IMR-90 (cell line): ENCODE data around the gene CHRD. TPM values are rescaled to one million over a fixed set of nuclear protein-coding genes. Genes with fewer than 3 reads are reported as not detected.

Source experiments
- ATAC-seq: fragments of 200-7000 bp; cut with Tn5 transposase; 2 replicates; pipeline ENCODE4 v1.9.1; 2020; ENCODE audit warnings: low read depth, mild to moderate bottlenecking, moderate library complexity
- BruUV-seq: library from RNA; stranded (reverse); fragments of 400-500 nt; replicated peaks from 2 replicates; lab custom pipeline; 2021; lab: Mats Ljungman, UMichigan
- CTCF ChIA-PET: fragments of 300-600 bp; formaldehyde crosslinking; extraction: SDS; loops from one replicate; lab custom pipeline; 2021; ENCODE audit warnings: antibody characterized with exemption; lab: Yijun Ruan, JAX
- POLR2A ChIA-PET: fragments of 300-600 bp; sonication (Branson Sonifier 250); formaldehyde crosslinking; loops from one replicate; lab custom pipeline; 2022; ENCODE audit warnings: antibody characterized with exemption; ENCODE audit not compliant: unreplicated experiment; lab: Charles Lee
- DNase-seq: peaks from one replicate; pipeline ENCODE4 v3.0.0; 2013
- H2AFZ ChIP-seq: replicated peaks from 2 replicates; pipeline ENCODE3; 2013; ENCODE audit warnings: low read length, mild to moderate bottlenecking; ENCODE audit not compliant: poor library complexity
- H2AK5ac ChIP-seq: 2 replicates; pipeline ENCODE4 v1.6.1; 2013; ENCODE audit warnings: low read depth, low read length, inconsistent platforms
- H2AK9ac ChIP-seq: replicated peaks from 2 replicates; pipeline ENCODE3; 2013; ENCODE audit warnings: mild to moderate bottlenecking, low read depth, low read length, moderate library complexity; ENCODE audit not compliant: poor library complexity
- H2BK120ac ChIP-seq: 2 replicates; pipeline ENCODE4 v1.6.1; 2013; ENCODE audit warnings: low read depth, low read length, inconsistent platforms
- H2BK15ac ChIP-seq: 3 replicates; pipeline ENCODE4 v1.6.1; 2013; ENCODE audit warnings: low read depth, low read length, inconsistent platforms
- H2BK20ac ChIP-seq: 2 replicates; pipeline ENCODE4 v1.6.1; 2013; ENCODE audit warnings: low read depth, mild to moderate bottlenecking, inconsistent platforms, low read length, moderate library complexity
- H2BK5ac ChIP-seq: 2 replicates; pipeline ENCODE4 v1.6.1; 2013; ENCODE audit warnings: mild to moderate bottlenecking, low read depth, low read length, inconsistent platforms; ENCODE audit not compliant: poor library complexity, severe bottlenecking
- H3K14ac ChIP-seq: replicated peaks from 2 replicates; pipeline ENCODE4 v1.6.1; 2013; ENCODE audit warnings: low read depth, low read length, inconsistent platforms
- H3K18ac ChIP-seq: 2 replicates; pipeline ENCODE4 v1.6.1; 2013; ENCODE audit warnings: low read depth, low read length, control low read depth
- H3K23ac ChIP-seq: 2 replicates; pipeline ENCODE4 v1.6.1; 2013; ENCODE audit warnings: low read depth, low read length, inconsistent platforms
- H3K27ac ChIP-seq: 2 replicates; pipeline ENCODE4 v1.5.1; 2013; ENCODE audit warnings: mild to moderate bottlenecking, control low read depth, low read length; ENCODE audit not compliant: insufficient read depth
- H3K27me3 ChIP-seq: 2 replicates; pipeline ENCODE4 v1.6.1; 2013; ENCODE audit warnings: low read length; ENCODE audit not compliant: control insufficient read depth, insufficient read depth
- H3K36me3 ChIP-seq: 2 replicates; pipeline ENCODE4 v1.6.1; 2013; ENCODE audit warnings: low read length, mixed read lengths; ENCODE audit not compliant: control insufficient read depth, insufficient read depth
- H3K4ac ChIP-seq: 2 replicates; pipeline ENCODE4 v1.6.1; 2013; ENCODE audit warnings: low read depth, low read length, inconsistent platforms
- H3K4me1 ChIP-seq: 2 replicates; pipeline ENCODE4 v1.6.1; 2013; ENCODE audit warnings: low read length, mixed read lengths; ENCODE audit not compliant: control insufficient read depth, insufficient read depth
- H3K4me2 ChIP-seq: 2 replicates; pipeline ENCODE4 v1.6.1; 2013; ENCODE audit warnings: low read depth, mild to moderate bottlenecking, control low read depth, low read length, moderate library complexity
- H3K4me3 ChIP-seq: 2 replicates; pipeline ENCODE4 v1.5.1; 2013; ENCODE audit warnings: low read depth, mild to moderate bottlenecking, control low read depth, low read length, moderate library complexity; ENCODE audit not compliant: insufficient read depth
- H3K56ac ChIP-seq: 2 replicates; pipeline ENCODE4 v1.6.1; 2013; ENCODE audit warnings: low read length, inconsistent platforms; ENCODE audit not compliant: insufficient read depth; ENCODE audit errors: extremely low read depth
- H3K79me1 ChIP-seq, 2 experiments: 2 replicates each; pipeline ENCODE4 v1.6.1; 2013; ENCODE audit warnings: low read length in 2 of 2, inconsistent platforms in 1 of 2, low read depth in 1 of 2
- H3K9ac ChIP-seq: 2 replicates; pipeline ENCODE4 v1.6.1; 2013; ENCODE audit warnings: low read depth, low read length, control low read depth
- H3K9me1 ChIP-seq: 2 replicates; pipeline ENCODE4 v1.6.1; 2013; ENCODE audit warnings: low read length, inconsistent platforms; ENCODE audit not compliant: insufficient read depth
- H3K9me3 ChIP-seq: 2 replicates; pipeline ENCODE4 v1.6.1; 2013; ENCODE audit warnings: low read length; ENCODE audit not compliant: control insufficient read depth, insufficient read depth
- H4K20me1 ChIP-seq: 2 replicates; pipeline ENCODE4 v1.6.1; 2013; ENCODE audit warnings: low read length, inconsistent platforms; ENCODE audit not compliant: insufficient read depth
- H4K5ac ChIP-seq: 2 replicates; pipeline ENCODE4 v1.6.1; 2013; ENCODE audit warnings: mild to moderate bottlenecking, low read depth, low read length, control low read depth
- H4K8ac ChIP-seq, 2 experiments: 2 replicates each; pipeline ENCODE4 v1.6.1; 2013; ENCODE audit warnings: low read depth in 2 of 2, low read length in 2 of 2, control low read depth in 1 of 2, inconsistent platforms in 1 of 2
- H4K91ac ChIP-seq: 2 replicates; pipeline ENCODE4 v1.6.1; 2013; ENCODE audit warnings: low read depth, low read length, inconsistent platforms; ENCODE audit not compliant: insufficient read depth
- CHD1 ChIP-seq: IDR thresholded peaks from 2 replicates; pipeline ENCODE4 v1.6.1; 2012; ENCODE audit warnings: low read depth, low read length, improper control_type of control experiment
- CTCF ChIP-seq: conservative IDR thresholded peaks from 2 replicates; pipeline ENCODE4 v1.5.1; 2012; ENCODE audit warnings: mild to moderate bottlenecking, low read depth, low read length, improper control_type of control experiment
- MAFK ChIP-seq: IDR thresholded peaks from 2 replicates; pipeline ENCODE4 v1.6.1; 2012; ENCODE audit warnings: low read depth, low read length, improper control_type of control experiment
- POLR2A ChIP-seq: IDR thresholded peaks from 2 replicates; pipeline ENCODE4 v1.6.1; 2012; ENCODE audit warnings: mild to moderate bottlenecking, low read depth, low read length
- WGBS, 2 experiments: methylation state at CpG; one replicate each; pipeline versions ENCODE4 v1.1.5 to v1.1.7; 2013; ENCODE audit warnings: missing lambda C conversion rate in 2 of 2; ENCODE audit not compliant: insufficient read length in 1 of 2; ENCODE audit errors: extremely low coverage in 2 of 2; 5-methylcytosine and 5-hydroxymethylcytosine counted together
- dilution Hi-C: fragments of 300-500 bp; cut with HindIII; formaldehyde crosslinking; loops from one replicate; pipeline ENCODE4 v1.14.3; 2018; ENCODE audit warnings: low sequenced_read_pairs; ENCODE audit not compliant: unreplicated experiment
- in situ Hi-C: fragments of 300-500 bp; cut with MboI; formaldehyde crosslinking; loops from 3 replicates; pipeline ENCODE4 v1.14.3; 2019; ENCODE audit warnings: low sequenced_read_pairs, inconsistent platforms, mixed read lengths
- intact Hi-C: fragments of 100-400 bp; cut with micrococcal nuclease; formaldehyde crosslinking; loops from 2 replicates; pipeline ENCODE4 v1.10.0; 2022
- polyA plus RNA-seq, 3 experiments: library from polyadenylated mRNA; depleted of rRNA; stranded (reverse); fragments of >200 nt; gene quantifications; 2 replicates each; pipeline ENCODE4 v1.2.3, GENCODE V29; 2012; ENCODE audit warnings: low replicate concordance in 1 of 3
- total RNA-seq: library from RNA; depleted of rRNA; stranded (reverse); fragments of >200 nt; gene quantifications from 2 replicates; pipeline ENCODE4 v1.2.3, GENCODE V29; 2012

The CHRD gene
- total and polyA plus RNA-seq, 2 of the 4 experiments (the other 2 are of a cell fraction): under 0.01 to 0.09 TPM

GRCh38 chr3:184419171-184419570 is 39.3 kb downstream of the CHRD start (continued):
- TF ChIP-seq MAFK (no peak), CHD1 (no peak), POLR2A (no peak)

- Histone ChIP-seq H2BK20ac (no peak overlapping the region), H3K56ac (no peak overlapping the region), H3K27me3 (peaks cover 20% of the 10 kb centered on the region), H3K9me1 (no peaks in the 10 kb centered on the region), H3K4me3 (no peak overlapping the region), H4K91ac (no peak overlapping the region), H4K20me1 (no peaks in the 10 kb centered on the region), H3K18ac (no peak overlapping the region), H3K14ac (no peak overlapping the region), H3K9me3 (peaks cover 2% of the 10 kb centered on the region), H3K36me3 (no peaks in the 10 kb centered on the region), H2AFZ (no peak overlapping the region), H2AK5ac (no peak overlapping the region), H3K27ac (no peak overlapping the region), H3K79me1 (no peaks in the 10 kb centered on the region), H2BK5ac (no peak overlapping the region), H2AK9ac (no peak overlapping the region), H2BK120ac (no peak overlapping the region), H3K4me2 (no peak overlapping the region), H3K4me1 (no peaks in the 10 kb centered on the region), H2BK15ac (no peak overlapping the region), H4K5ac (no peak overlapping the region), H3K4ac (no peak overlapping the region), H3K23ac (no peak overlapping the region), H3K9ac (no peak overlapping the region), H4K8ac (no peak overlapping the region)
- BruUV-seq: no TSS peak
- dilution Hi-C loops: no loop called here
- intact Hi-C loops: no loop called here
- DNase-seq (no peak), ATAC-seq (no peak)
- ChIA-PET POLR2A (no interaction called here), CTCF (interaction anchor here (0.6 to 1.1 kb wide), 2 partner anchors 48 to 92 kb away, joined by 4 to 5 read pairs; no protein-coding TSS in a partner anchor)
- in situ Hi-C loops: loop anchor here (10.0 kb wide), 1 partner anchor 91 kb away; no protein-coding TSS in a partner anchor
- no peak for TF ChIP-seq CTCF
- WGBS, 2 experiments: 40% methylated on average over 3 of the region's 3 CpGs; no CpG with 5 or more reads in 1 of the 2 experiments
Observed at GRCh38 chr3:184423561-184423960, 43.7 kb downstream of the CHRD start.
